Kidney (tissue), 14 donors: ENCODE data around the gene GNB1. TPM values are rescaled to one million over a fixed set of nuclear protein-coding genes. Genes with fewer than 3 reads are reported as not detected.

Experiments
- DNase-seq, 5 donors: peaks; one replicate each; pipeline ENCODE4 v3.0.0-alpha.2; 2013 to 2020
- FAIRE-seq: peaks from 2 replicates; lab custom pipeline; 2012; peaks lifted over from hg19 to GRCh38; lab: Jason Lieb, UNC
- H3K27ac ChIP-seq, 2 donors: one replicate each; pipeline ENCODE4 v1.7.0; 2013; ENCODE audit warnings: low read depth in 2 of 2, low read length in 2 of 2, inconsistent platforms in 1 of 2
- H3K27me3 ChIP-seq: one replicate; pipeline ENCODE4 v1.7.1; 2013; ENCODE audit warnings: low read length, inconsistent platforms; ENCODE audit not compliant: control insufficient read depth, insufficient read depth
- H3K36me3 ChIP-seq, 3 donors: one replicate each; pipeline versions ENCODE4 v1.7.0 to v1.7.1; 2013; ENCODE audit warnings: low read length in 3 of 3, control low read depth in 1 of 3, inconsistent platforms in 1 of 3; ENCODE audit not compliant: insufficient read depth in 3 of 3, control insufficient read depth in 2 of 3
- H3K4me1 ChIP-seq, 3 donors: one replicate each; pipeline versions ENCODE4 v1.7.0 to v1.7.1; 2013; ENCODE audit warnings: low read length in 3 of 3, inconsistent platforms in 1 of 3, low read depth in 1 of 3; ENCODE audit not compliant: control insufficient read depth in 2 of 3, insufficient read depth in 2 of 3
- H3K4me3 ChIP-seq, 3 donors: one replicate each; pipeline versions ENCODE4 v1.7.0 to v1.8.1; 2013; ENCODE audit warnings: low read length in 3 of 3, control low read depth in 1 of 3, inconsistent platforms in 1 of 3
- H3K9ac ChIP-seq, 3 donors: one replicate each; pipeline versions ENCODE4 v1.7.0 to v1.7.1; 2013; ENCODE audit warnings: low read length in 3 of 3, control low read depth in 1 of 3, inconsistent platforms in 1 of 3
- H3K9me3 ChIP-seq, 3 donors: one replicate each; pipeline versions ENCODE4 v1.7.0 to v1.7.1; 2013; ENCODE audit warnings: low read length in 3 of 3, control low read depth in 1 of 3, inconsistent platforms in 1 of 3; ENCODE audit not compliant: control insufficient read depth in 2 of 3, insufficient read depth in 1 of 3
- CTCF ChIP-seq: IDR thresholded peaks from 3 replicates; pipeline ENCODE4 v1.5.1; 2012; ENCODE audit warnings: mild to moderate bottlenecking, moderate library complexity, borderline replicate concordance; ENCODE audit not compliant: insufficient read depth; ENCODE audit errors: extremely low read depth
- intact Hi-C: fragments of 100-400 bp; cut with DNase I; formaldehyde crosslinking; loops from one replicate; pipeline ENCODE4 v1.11.1; 2022
- polyA plus RNA-seq: library from polyadenylated mRNA; stranded (reverse); fragments of 350-450 nt; fragmentation: Illumina TruSeq; extraction: RNeasy Lipid Tissue Mini Kit (QIAGEN cat#74804); gene quantifications from one replicate; pipeline ENCODE4 v1.2.3, GENCODE V29; 2014; ENCODE audit warnings: low read depth, low replicate concordance; ENCODE audit not compliant: insufficient read depth
- total RNA-seq: library from RNA; stranded (reverse); fragmentation: NEBNext Ultra II Directional; extraction: Animal tissue kit (Norgen Biotek cat#: 25700); gene quantifications from one replicate; pipeline ENCODE4 v1.2.1, GENCODE V29; 2021
- donor health status: control.
- donor health status: control.
- donor health status: control.
- donor health status: control.
- donor health status: control.
- donor health status: DM: yes; HTN: yes; CAD: no.
- donor health status: Normal renal cell carcinoma (clear cell type).

Gene GNB1
- total and polyA plus RNA-seq, 2 donors from 2014 or later = 144 to 347 TPM

GRCh38 chr1:1757422-1758058, 133.3 kb downstream of the GNB1 start:
- intact Hi-C loops = no loop called here
- TF ChIP-seq CTCF = no peak
- Histone ChIP-seq H3K9ac (no peak overlapping the region), H3K36me3 (peaks cover 2 to 10% (median 5%) of the 10 kb centered on the region in 3 donors), H3K9me3 (no peaks in the 10 kb centered on the region), H3K4me3 (no peak overlapping the region), H3K27ac (peak overlapping the region; percentile 90 to 94), H3K4me1 (peaks cover 0 to 15% (median 5%) of the 10 kb centered on the region in 3 donors), H3K27me3 (no peaks in the 10 kb centered on the region)
- DNase-seq (peak in 1 of 5 donors; percentile 76), FAIRE-seq (no peak)

GRCh38 chr1:1756661-1757421, 134.0 kb downstream of the GNB1 start:
- peaks cover 0 to 15% (median 5%) of the 10 kb centered on the region in 3 donors for H3K4me1 ChIP-seq
- peaks cover 0 to 10% (median 3%) of the 10 kb centered on the region in 3 donors for H3K36me3 ChIP-seq
- FAIRE-seq (no peak), DNase-seq (peak in 1 of 5 donors; percentile 70)
- no peak for TF ChIP-seq CTCF
- no peak overlapping the region for H3K4me3 ChIP-seq
- H3K27ac ChIP-seq = no peak overlapping the region
- no peak overlapping the region for H3K9ac ChIP-seq
- H3K9me3 ChIP-seq = no peaks in the 10 kb centered on the region
- intact Hi-C loops = no loop called here
- no peaks in the 10 kb centered on the region for H3K27me3 ChIP-seq

GRCh38 chr1:1755852-1756251, 135.0 kb downstream of the GNB1 start:
- no peak overlapping the region for H3K27ac ChIP-seq
- TF ChIP-seq CTCF = no peak
- peak in 1 of 5 donors; percentile 59 for DNase-seq
- FAIRE-seq = no peak
- peaks cover 0 to 10% (median 2%) of the 10 kb centered on the region in 3 donors for H3K36me3 ChIP-seq
- no peak overlapping the region for H3K4me3 ChIP-seq
- intact Hi-C loops = no loop called here
- no peaks in the 10 kb centered on the region for H3K27me3 ChIP-seq
- no peak overlapping the region for H3K9ac ChIP-seq
- H3K9me3 ChIP-seq = no peaks in the 10 kb centered on the region
- H3K4me1 ChIP-seq = peaks cover 0 to 15% (median 5%) of the 10 kb centered on the region in 3 donors
